IPS-18a (cell line): Measurements from ENCODE around the gene ANKRD17.
"Not testable (repeated sequence)": the region's sequence is repeated elsewhere in the genome, so short reads cannot be mapped to it uniquely, and the experiment has no call there.

ENCODE experiments used
- H3K27ac ChIP-seq: one replicate; pipeline ENCODE4 v1.5.1; 2013; ENCODE audit warnings: low read length
- H3K27me3 ChIP-seq: one replicate; pipeline ENCODE4 v1.6.1; 2013; ENCODE audit warnings: mild to moderate bottlenecking, low read length; ENCODE audit not compliant: control insufficient read depth, insufficient read depth
- H3K36me3 ChIP-seq: one replicate; pipeline ENCODE4 v1.6.1; 2013; ENCODE audit warnings: low read depth, low read length; ENCODE audit not compliant: control insufficient read depth
- H3K4me1 ChIP-seq: one replicate; pipeline ENCODE4 v1.6.1; 2013; ENCODE audit warnings: low read depth, low read length; ENCODE audit not compliant: control insufficient read depth
- H3K4me3 ChIP-seq: one replicate; pipeline ENCODE4 v1.5.1; 2013; ENCODE audit warnings: low read length
- H3K9ac ChIP-seq: one replicate; pipeline ENCODE4 v1.6.1; 2013; ENCODE audit warnings: mild to moderate bottlenecking, low read length, moderate library complexity
- H3K9me3 ChIP-seq: one replicate; pipeline ENCODE4 v1.6.1; 2013; ENCODE audit warnings: low read depth, low read length; ENCODE audit not compliant: control insufficient read depth

The ANKRD17 gene, protein sequence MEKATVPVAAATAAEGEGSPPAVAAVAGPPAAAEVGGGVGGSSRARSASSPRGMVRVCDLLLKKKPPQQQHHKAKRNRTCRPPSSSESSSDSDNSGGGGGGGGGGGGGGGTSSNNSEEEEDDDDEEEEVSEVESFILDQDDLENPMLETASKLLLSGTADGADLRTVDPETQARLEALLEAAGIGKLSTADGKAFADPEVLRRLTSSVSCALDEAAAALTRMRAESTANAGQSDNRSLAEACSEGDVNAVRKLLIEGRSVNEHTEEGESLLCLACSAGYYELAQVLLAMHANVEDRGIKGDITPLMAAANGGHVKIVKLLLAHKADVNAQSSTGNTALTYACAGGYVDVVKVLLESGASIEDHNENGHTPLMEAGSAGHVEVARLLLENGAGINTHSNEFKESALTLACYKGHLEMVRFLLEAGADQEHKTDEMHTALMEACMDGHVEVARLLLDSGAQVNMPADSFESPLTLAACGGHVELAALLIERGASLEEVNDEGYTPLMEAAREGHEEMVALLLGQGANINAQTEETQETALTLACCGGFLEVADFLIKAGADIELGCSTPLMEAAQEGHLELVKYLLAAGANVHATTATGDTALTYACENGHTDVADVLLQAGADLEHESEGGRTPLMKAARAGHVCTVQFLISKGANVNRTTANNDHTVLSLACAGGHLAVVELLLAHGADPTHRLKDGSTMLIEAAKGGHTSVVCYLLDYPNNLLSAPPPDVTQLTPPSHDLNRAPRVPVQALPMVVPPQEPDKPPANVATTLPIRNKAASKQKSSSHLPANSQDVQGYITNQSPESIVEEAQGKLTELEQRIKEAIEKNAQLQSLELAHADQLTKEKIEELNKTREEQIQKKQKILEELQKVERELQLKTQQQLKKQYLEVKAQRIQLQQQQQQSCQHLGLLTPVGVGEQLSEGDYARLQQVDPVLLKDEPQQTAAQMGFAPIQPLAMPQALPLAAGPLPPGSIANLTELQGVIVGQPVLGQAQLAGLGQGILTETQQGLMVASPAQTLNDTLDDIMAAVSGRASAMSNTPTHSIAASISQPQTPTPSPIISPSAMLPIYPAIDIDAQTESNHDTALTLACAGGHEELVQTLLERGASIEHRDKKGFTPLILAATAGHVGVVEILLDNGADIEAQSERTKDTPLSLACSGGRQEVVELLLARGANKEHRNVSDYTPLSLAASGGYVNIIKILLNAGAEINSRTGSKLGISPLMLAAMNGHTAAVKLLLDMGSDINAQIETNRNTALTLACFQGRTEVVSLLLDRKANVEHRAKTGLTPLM (N-terminal part only)

DNA sequence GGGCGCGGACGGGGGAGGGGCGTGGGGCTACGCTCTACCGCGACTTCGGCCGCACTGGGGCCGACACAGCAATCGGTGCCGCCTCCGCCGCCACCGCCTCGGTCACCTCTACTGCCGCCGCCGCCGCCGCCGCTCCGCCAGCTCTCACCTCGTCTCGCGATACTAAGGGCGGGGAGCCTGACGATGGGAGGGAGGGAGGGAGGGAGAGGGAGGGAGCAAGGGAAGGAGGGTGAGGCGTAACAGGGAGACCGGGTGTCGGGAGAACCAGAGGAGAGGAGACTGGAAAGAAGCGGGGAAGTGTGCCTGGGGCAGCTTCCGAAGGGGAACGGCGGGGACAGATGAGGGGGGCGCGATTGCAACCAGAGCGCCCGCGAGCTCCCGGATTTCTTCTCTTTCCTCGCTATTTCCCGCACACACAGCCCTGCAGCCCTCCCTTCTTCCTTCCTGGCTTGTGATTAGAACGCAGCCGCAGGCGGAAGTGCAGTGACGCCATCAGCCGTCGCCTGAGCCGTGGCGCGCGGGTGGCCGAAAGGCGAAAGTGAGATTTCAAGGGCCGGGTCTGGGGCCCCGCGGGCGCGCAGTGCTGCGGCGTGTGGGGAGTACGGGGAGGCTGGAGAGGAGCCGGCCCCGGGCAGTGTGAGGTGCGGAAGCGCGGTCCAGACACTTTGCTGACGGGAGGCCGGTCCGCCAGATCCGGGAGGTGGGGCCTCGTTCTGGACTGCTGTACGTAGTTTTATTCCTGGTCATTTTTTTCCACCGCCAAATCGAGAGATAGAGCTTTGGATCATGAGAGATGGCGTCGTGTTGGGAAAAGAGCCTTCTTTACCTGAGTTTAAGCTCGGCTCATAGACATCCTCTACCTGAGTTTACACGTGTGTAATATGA is at the start of gene ANKRD17:
ANKRD17 (minus strand) TSS at position 113 of the 885 bp plus-strand sequence. CDS start 130 bp downstream, outside the sequence.
- peak within 1 kb of the TSS; percentile 79 for H3K9ac ChIP-seq
- H3K27ac ChIP-seq = peak within 1 kb of the TSS; percentile 84
- H3K4me1 ChIP-seq = peaks cover 16% of the 10 kb centered on the region
- H3K9me3 ChIP-seq = no peaks in the 10 kb centered on the region
- no peaks in the 10 kb centered on the region for H3K36me3 ChIP-seq
- H3K4me3 ChIP-seq = peak within 1 kb of the TSS; percentile 96
- H3K27me3 ChIP-seq = no peaks in the 10 kb centered on the region

DNA sequence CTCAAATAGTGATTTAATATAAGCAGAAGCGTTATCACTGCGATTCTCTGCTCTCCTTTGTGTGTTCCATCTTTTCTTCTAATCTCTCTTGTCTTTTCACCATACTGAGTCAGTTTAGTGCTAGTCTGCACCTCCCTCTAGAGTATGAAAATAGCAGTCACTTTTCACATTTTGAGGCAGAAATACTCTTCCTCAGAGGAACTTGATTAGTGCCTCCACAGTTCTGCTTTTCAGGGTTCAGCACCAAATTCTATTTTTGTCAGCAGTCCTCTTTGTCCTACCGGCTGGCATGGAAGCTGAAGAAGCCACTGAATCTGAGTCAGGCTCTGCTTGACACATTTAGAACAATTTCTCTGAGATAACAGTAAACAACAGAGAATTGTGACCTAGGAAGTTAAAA is 49.7 kb upstream of the ANKRD17 start:
- H3K27ac ChIP-seq = no peak overlapping the region
- H3K4me1 ChIP-seq = no peaks in the 10 kb centered on the region
- no peaks in the 10 kb centered on the region for H3K9me3 ChIP-seq
- H3K9ac ChIP-seq = no peak overlapping the region
- no peak overlapping the region for H3K4me3 ChIP-seq
- H3K36me3 ChIP-seq = no peaks in the 10 kb centered on the region
- H3K27me3 ChIP-seq = no peaks in the 10 kb centered on the region

DNA sequence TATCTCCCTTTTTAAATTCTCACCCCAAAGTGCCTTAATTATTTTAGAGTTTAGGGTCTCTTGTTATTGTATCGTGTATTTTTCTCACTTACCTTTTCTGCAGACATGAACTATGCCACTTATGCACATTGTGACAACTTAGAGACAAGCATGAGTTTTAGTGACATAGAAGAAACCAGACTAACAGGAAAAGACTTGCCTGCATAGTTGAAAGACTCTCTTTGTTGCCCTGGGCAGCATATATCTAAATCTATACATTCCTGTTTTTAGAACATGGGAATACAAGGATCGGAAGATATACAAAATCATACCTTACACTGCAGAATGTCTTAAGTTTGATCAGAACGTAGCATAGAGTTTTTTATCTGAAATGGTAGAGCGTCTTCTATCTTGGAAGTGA is 45.1 kb upstream of the ANKRD17 start:
- Histone ChIP-seq H3K27me3 (no peaks in the 10 kb centered on the region), H3K36me3 (no peaks in the 10 kb centered on the region), H3K27ac (no peak overlapping the region), H3K4me3 (no peak overlapping the region), H3K9me3 (no peaks in the 10 kb centered on the region), H3K4me1 (no peaks in the 10 kb centered on the region), H3K9ac (no peak overlapping the region)

DNA sequence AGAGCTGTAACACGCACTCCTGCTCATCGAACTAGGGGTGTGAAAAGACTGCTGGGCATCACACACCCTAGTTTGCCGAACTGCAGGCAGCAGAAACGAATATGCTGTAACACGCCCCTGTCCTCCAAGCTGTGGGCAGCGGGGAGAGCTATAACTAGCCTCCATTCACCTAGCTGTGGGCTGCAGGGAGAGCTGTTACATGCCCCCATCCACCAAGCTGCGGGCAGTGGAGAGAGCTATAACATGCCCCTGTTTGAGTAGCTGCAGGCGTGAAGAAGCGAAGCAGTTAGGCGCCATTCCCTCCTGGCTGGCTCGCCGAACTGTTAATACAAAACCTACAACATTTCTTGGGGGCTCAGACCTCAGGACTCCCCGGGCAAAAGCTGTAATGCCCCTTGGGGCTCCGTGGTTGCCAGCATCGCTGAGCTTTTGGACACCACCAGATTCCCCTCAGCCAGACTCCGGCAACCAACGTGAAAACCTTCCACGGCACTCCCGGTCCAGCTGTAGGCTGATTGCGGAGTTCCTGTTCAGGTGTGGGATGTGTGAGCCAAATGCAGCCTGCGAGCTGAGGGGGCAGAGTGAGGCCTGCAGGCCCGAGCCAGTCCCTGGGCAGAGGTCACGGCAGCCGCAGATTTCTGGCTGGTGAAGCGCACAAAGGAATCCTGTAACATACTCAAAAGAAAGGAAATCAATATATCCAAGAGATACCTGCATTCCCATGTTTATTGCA is 41.1 kb upstream of the ANKRD17 start:
- no peaks in the 10 kb centered on the region for H3K36me3 ChIP-seq
- no peak overlapping the region for H3K4me3 ChIP-seq
- H3K27me3 ChIP-seq = no peaks in the 10 kb centered on the region
- H3K9me3 ChIP-seq = peaks cover 3% of the 10 kb centered on the region
- H3K27ac ChIP-seq = no peak overlapping the region
- H3K4me1 ChIP-seq = no peaks in the 10 kb centered on the region
- no peak overlapping the region for H3K9ac ChIP-seq

DNA sequence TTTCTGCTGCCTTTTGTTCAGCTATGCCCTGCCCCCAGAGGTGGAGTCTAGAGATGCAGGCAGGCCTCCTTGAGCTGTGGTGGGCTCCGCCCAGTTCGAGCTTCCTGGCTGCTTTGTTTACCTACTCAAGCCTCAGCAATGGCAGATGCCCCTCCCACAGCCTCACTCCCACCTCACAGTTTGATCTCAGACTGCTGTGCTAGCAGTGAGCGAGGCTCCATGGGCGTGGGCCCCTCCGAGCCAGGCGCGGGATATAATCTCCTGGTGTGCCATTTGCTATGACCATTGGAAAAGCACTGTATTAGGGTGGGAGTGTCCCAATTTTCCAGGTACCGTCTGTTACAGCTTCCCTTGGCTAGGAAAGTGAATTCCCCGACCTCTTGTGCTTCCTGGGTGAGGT is 34.1 kb upstream of the ANKRD17 start:
- not testable (repeated sequence) for H3K27me3 ChIP-seq, H3K4me1 ChIP-seq, H3K27ac ChIP-seq, H3K36me3 ChIP-seq, H3K9ac ChIP-seq, H3K4me3 ChIP-seq
- H3K9me3 ChIP-seq = peaks cover 10% of the 10 kb centered on the region

DNA sequence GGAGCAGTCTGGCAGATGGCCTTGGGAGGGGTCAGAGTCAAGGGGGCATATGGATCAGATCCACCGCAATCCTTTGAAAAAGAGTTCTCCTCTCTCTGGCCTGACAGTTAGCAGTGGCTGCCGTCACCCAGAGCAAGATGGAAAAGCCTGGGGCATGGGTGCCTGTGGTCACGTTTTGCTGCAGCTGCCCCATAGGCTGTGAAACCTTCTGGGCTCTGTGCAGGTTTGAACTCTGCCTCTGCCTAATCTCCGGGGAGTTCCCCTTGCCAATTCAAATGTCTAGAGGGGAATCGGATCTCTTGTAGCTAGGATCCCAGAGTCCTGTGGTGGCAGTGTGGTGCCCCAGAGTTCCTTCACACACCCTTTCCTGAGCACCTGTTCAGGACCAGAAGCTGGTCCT is 23.4 kb upstream of the ANKRD17 start:
- Histone ChIP-seq H3K9ac (no peak overlapping the region), H3K9me3 (no peaks in the 10 kb centered on the region), H3K27me3 (no peaks in the 10 kb centered on the region), H3K36me3 (no peaks in the 10 kb centered on the region), H3K27ac (no peak overlapping the region), H3K4me1 (no peaks in the 10 kb centered on the region), H3K4me3 (no peak overlapping the region)

DNA sequence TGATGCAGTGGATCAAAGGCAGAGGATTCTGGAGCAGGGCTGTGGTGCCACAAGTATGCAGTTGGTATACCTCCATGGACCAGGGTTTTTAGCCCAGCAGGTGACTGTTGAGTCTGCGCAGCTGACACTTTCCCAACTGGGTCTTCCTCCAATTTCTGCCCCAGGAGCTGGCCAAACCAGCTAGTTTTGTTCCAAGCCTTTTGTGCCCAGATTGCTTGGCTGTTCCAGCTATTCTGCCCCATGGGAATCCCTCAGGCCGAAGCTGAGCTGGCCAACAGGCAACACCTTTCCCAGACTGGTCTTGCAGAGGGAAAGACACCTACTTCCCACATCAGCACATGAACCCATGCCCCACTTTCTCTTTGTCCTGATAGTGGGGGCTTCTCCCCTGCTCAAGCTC is 22.8 kb upstream of the ANKRD17 start:
- H3K36me3 ChIP-seq = no peaks in the 10 kb centered on the region
- H3K4me3 ChIP-seq = no peak overlapping the region
- H3K4me1 ChIP-seq = no peaks in the 10 kb centered on the region
- H3K9me3 ChIP-seq = no peaks in the 10 kb centered on the region
- no peak overlapping the region for H3K27ac ChIP-seq
- H3K9ac ChIP-seq = no peak overlapping the region
- H3K27me3 ChIP-seq = no peaks in the 10 kb centered on the region

DNA sequence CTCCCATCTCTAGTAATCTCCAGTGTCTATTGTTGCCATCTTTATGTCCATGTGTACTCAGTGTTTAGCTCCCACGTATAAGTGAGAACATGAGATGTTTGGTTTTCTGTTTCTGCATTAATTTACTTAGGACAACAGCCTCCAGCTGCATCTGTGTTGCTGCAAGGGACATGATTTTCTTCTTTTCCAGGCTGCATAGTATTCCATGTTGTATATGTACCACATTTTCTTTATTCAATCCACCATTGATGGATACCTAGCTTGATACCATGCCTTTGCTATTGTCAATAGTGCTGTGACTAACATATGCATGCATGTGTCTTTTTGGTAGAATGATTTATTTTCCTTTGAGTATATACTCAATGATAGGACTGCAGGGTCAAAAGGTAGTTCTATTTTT is 18.6 kb upstream of the ANKRD17 start:
- Histone ChIP-seq H3K9me3 (no peaks in the 10 kb centered on the region), H3K27ac (no peak overlapping the region), H3K9ac (no peak overlapping the region), H3K4me1 (no peaks in the 10 kb centered on the region), H3K4me3 (no peak overlapping the region), H3K36me3 (no peaks in the 10 kb centered on the region), H3K27me3 (no peaks in the 10 kb centered on the region)

DNA sequence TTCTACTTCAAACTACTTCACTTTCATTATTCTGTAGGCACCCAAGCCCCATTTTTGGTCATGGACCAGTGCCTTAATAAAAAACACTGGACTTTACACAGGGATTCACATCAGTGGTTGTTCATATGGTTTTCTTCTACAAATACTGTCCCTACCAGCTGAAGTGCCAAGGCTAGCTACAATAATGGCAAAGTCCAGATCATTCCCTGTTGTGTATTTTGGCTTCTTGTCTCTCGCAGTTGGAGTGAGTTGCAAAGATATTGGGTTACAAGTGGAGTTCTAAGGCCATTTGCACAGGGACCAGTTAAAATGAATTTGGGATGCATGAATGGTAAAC is 16.7 kb upstream of the ANKRD17 start:
- Histone ChIP-seq H3K9me3 (no peaks in the 10 kb centered on the region), H3K9ac (no peak overlapping the region), H3K27ac (no peak overlapping the region), H3K27me3 (no peaks in the 10 kb centered on the region), H3K4me1 (no peaks in the 10 kb centered on the region), H3K4me3 (no peak overlapping the region), H3K36me3 (no peaks in the 10 kb centered on the region)

DNA sequence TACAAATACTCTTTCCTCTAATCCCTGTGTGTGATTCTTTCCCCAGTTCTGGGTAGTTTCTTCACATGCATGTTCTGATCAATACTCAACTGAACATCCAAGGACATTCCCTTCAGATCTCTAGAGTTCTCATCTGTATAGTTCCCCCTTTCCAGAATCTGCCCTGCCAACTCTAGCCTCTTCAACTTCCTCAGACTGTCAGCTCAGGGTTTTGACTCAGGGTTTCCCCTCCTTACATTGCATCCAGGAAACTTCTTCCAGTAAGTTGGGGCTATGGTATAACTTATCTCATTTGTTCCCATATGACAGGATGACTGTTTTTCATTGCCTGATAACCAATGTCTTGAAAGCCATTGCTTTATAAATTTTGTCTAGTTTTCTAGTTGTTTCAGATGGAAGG is 14.2 kb upstream of the ANKRD17 start:
- Histone ChIP-seq H3K9ac (no peak overlapping the region), H3K9me3 (no peaks in the 10 kb centered on the region), H3K27ac (no peak overlapping the region), H3K4me3 (no peak overlapping the region), H3K4me1 (no peaks in the 10 kb centered on the region), H3K27me3 (no peaks in the 10 kb centered on the region), H3K36me3 (no peaks in the 10 kb centered on the region)
